Parathyroid adenoma (tissue), 2 donors: ENCODE data around the gene NFKBIL1.
A peak's percentile ranks its signal among the peaks of the same experiment; 100 is the strongest.

Experiments used
- H2AFZ ChIP-seq: fragments of 300-600 bp; sonication (generic); one replicate; pipeline ENCODE4 v1.7.0; 2017; ENCODE audit warnings: antibody characterized with exemption, mild to moderate bottlenecking
- H3K27ac ChIP-seq: fragments of 300-600 bp; sonication (generic); one replicate; pipeline ENCODE4 v1.7.0; 2017
- H3K27me3 ChIP-seq: fragments of 300-600 bp; sonication (generic); one replicate; pipeline ENCODE4 v1.7.0; 2017; ENCODE audit warnings: low read length; ENCODE audit not compliant: control insufficient read depth, insufficient read depth
- H3K36me3 ChIP-seq: fragments of 300-600 bp; sonication (generic); one replicate; pipeline ENCODE4 v1.7.0; 2017; ENCODE audit warnings: low read length; ENCODE audit not compliant: control insufficient read depth, insufficient read depth
- H3K4me1 ChIP-seq: fragments of 300-600 bp; sonication (generic); one replicate; pipeline ENCODE4 v1.7.0; 2017; ENCODE audit warnings: control low read depth
- H3K4me2 ChIP-seq: fragments of 300-600 bp; sonication (generic); one replicate; pipeline ENCODE4 v1.7.0; 2017; ENCODE audit warnings: low read length
- H3K4me3 ChIP-seq: fragments of 300-600 bp; sonication (generic); one replicate; pipeline ENCODE4 v1.7.0; 2017; ENCODE audit warnings: low read depth, low read length
- H3K79me2 ChIP-seq: fragments of 300-600 bp; sonication (generic); one replicate; pipeline ENCODE4 v1.7.0; 2017; ENCODE audit warnings: control low read depth
- H3K9ac ChIP-seq: fragments of 300-600 bp; sonication (generic); one replicate; pipeline ENCODE4 v1.7.0; 2017; ENCODE audit warnings: mild to moderate bottlenecking
- H3K9me3 ChIP-seq: fragments of 300-600 bp; sonication (generic); one replicate; pipeline ENCODE4 v1.7.0; 2017; ENCODE audit warnings: low read length; ENCODE audit not compliant: control insufficient read depth
- TF ChIP-seq, protein P1 (sequence below): fragments of 300-600 bp; sonication (generic); IDR thresholded peaks from one replicate; pipeline ENCODE4 v1.7.0; 2017; ENCODE audit warnings: antibody characterized with exemption, mild to moderate bottlenecking
- donor health status: primary hyperparathyroidism.

Gene NFKBIL1

DNA sequence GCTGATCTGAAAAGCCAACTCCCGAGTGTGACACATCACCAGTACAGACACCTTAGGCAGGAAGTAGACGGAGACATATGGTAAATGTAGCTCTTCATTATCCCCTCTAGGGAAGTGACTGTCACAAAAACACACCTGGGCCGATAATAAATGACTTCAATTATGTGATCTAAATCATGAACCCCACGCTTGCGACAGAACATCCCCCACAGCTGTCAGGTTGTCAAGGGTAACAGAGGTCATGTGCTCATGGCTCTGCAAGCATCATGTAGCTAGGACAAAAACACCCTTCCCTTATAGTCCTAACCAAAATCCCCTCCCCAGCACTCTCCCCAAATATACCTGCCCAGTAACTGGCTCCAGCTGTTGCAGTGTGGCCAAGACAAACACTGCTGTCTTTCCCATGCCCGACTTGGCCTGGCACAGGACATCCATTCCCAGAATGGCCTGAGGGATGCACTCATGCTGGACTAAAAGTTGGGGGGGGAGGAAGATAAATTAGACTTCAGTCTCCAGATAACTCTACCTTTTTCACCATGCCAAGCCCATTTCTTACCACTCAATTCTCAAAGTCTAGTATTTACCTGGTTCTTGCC is 8.5 kb upstream of the NFKBIL1 start:
- no peak overlapping the region for H3K9ac ChIP-seq
- H3K27ac ChIP-seq: no peak overlapping the region

DNA sequence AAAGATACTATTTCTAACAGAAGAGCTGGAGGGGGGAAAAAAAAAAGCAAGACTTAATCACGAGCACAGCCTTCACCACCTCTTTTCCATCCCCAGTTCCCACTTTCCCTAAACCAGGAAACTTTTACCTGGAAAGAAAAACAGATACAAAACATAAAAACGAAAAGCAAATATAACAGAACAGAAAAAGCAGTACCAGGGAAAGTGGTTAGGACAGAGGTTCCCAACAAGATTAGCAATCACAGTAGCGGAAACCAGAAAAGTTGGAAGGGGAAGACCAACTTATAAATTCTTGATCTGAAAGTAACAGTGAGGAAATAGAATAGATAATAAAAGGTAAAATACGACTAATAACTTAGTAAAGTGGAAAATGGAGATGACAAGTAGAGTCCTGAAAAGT is 6.8 kb upstream of the NFKBIL1 start:
- Histone ChIP-seq H3K4me1 (peaks cover 20% of the 10 kb centered on the region), H3K36me3 (no peaks in the 10 kb centered on the region), H3K9ac (peak overlapping the region; percentile 90), H3K4me3 (peak overlapping the region; percentile 99), H3K4me2 (peak overlapping the region; percentile 59), H3K27ac (peak overlapping the region; percentile 92), H3K27me3 (no peaks in the 10 kb centered on the region), H3K9me3 (no peaks in the 10 kb centered on the region), H3K79me2 (peaks cover 36% of the 10 kb centered on the region), H2AFZ (no peak overlapping the region)
- TF ChIP-seq, protein P1, sequence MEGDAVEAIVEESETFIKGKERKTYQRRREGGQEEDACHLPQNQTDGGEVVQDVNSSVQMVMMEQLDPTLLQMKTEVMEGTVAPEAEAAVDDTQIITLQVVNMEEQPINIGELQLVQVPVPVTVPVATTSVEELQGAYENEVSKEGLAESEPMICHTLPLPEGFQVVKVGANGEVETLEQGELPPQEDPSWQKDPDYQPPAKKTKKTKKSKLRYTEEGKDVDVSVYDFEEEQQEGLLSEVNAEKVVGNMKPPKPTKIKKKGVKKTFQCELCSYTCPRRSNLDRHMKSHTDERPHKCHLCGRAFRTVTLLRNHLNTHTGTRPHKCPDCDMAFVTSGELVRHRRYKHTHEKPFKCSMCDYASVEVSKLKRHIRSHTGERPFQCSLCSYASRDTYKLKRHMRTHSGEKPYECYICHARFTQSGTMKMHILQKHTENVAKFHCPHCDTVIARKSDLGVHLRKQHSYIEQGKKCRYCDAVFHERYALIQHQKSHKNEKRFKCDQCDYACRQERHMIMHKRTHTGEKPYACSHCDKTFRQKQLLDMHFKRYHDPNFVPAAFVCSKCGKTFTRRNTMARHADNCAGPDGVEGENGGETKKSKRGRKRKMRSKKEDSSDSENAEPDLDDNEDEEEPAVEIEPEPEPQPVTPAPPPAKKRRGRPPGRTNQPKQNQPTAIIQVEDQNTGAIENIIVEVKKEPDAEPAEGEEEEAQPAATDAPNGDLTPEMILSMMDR: no peak

More for the DNA sequence above, 8.5 kb upstream of the NFKBIL1 start:
- TF ChIP-seq, protein P1: no peak
- Histone ChIP-seq H3K4me1 (peaks cover 20% of the 10 kb centered on the region), H3K4me2 (no peak overlapping the region), H3K9me3 (no peaks in the 10 kb centered on the region), H3K27me3 (no peaks in the 10 kb centered on the region), H3K4me3 (no peak overlapping the region), H3K79me2 (peaks cover 33% of the 10 kb centered on the region), H2AFZ (no peak overlapping the region), H3K36me3 (no peaks in the 10 kb centered on the region)

DNA sequence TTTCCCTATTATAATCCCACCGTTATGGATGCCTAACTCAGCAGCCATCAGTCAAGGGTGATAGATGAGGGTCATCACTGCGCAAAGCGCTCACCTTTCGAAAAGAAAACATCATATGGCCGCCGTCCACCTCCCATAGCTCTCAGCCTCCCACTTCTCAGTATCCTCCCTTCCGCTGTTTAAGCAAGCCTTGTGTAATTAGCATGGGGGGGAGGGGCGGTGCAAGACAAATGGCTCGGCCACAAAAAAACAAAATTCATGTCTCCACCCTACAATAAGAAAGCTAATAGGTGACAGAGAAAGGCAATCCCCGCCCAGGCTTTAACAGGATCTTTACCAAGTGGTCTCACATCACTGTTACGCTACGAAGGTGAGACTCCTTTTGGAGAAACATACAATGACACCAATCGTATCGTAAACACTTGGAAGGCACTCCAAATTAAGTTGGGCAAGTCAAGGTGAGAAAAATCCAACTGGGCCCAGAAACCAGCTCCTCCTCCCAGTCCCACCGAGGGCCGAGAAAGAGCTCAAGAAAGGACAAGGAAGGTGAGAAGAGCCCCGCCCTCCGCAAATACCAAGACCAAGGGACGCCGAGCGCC is 6.2 kb upstream of the NFKBIL1 start:
- Histone ChIP-seq H3K9ac (peak overlapping the region; percentile 90), H3K27ac (peak overlapping the region; percentile 92), H3K4me2 (peak overlapping the region; percentile 59), H3K79me2 (peaks cover 40% of the 10 kb centered on the region), H2AFZ (peak overlapping the region; percentile 82), H3K4me1 (peaks cover 20% of the 10 kb centered on the region), H3K9me3 (no peaks in the 10 kb centered on the region), H3K4me3 (peak overlapping the region; percentile 99), H3K36me3 (no peaks in the 10 kb centered on the region), H3K27me3 (no peaks in the 10 kb centered on the region)
- TF ChIP-seq, protein P1: no peak

DNA sequence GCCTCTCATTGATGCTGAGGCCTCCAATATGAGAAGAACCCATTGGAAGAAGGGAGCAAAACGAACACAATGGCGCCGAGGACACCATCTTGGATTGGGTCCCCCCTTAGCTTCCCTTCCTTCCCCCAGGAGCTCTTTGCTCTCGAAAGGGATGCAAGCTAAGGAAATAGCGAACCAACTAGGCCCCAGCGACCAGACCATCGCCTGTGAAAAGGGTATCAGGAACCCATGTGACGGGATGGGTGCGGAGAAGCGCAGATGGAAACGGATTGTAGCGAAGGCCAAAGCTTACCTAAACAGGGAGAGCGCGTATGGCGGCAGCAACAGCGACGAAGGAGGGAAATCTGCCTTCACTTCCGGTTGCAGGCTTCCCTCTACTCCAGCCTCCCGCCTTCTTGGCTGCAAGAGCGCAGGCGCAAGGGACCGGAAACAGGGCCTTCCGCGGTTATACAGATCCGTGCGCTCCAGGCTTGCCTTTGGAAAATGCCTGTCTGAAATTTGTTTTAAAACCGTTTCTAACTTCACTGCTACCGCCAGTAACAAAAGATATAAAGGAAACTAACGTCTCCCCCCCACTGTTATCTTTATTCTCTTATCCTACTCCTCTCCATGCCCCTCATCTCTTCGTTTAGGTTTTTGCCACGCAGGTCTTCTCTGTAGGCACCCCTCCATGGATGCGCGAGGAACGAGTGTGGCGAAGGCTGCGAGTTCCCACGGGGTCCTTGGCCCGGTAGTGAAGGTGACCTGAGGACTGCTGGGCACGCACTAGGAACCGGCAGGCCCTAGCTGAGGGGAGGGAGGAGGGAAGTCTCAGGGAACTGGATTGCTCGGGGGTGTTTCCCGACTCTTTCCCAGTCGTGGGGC is 5.5 kb upstream of the NFKBIL1 start, which contains the start of gene DDX39B:
Gene DDX39B (minus strand): TSS at position 346 of the 864 bp plus-strand sequence. CDS start 1,471 bp downstream, outside the sequence.
- H3K9ac ChIP-seq: peak within 1 kb of the TSS; percentile 90
- peak within 1 kb of the TSS; percentile 99 for H3K4me3 ChIP-seq
- peak within 1 kb of the TSS; percentile 82 for H2AFZ ChIP-seq
- no peaks in the 10 kb centered on the region for H3K27me3 ChIP-seq
- H3K36me3 ChIP-seq: no peaks in the 10 kb centered on the region
- no peaks in the 10 kb centered on the region for H3K9me3 ChIP-seq
- peak within 1 kb of the TSS; percentile 59 for H3K4me2 ChIP-seq
- TF ChIP-seq, protein P1: no peak
- peaks cover 40% of the 10 kb centered on the region for H3K79me2 ChIP-seq
- peak within 1 kb of the TSS; percentile 92 for H3K27ac ChIP-seq
- peaks cover 20% of the 10 kb centered on the region for H3K4me1 ChIP-seq
